Osteocyte (in vitro differentiated cells): ENCODE data around the gene IDH3G. TPM values are rescaled to one million over a fixed set of nuclear protein-coding genes. Genes with fewer than 3 reads are reported as not detected.

Experiments
- DNase-seq: peaks from one replicate; pipeline ENCODE4 v3.0.0; 2021; ENCODE audit warnings: mixed read lengths; ENCODE audit not compliant: unreplicated experiment; ENCODE audit errors: extremely low spot score
- H3K27ac Mint-ChIP-seq: one replicate; pipeline ENCODE4 v1.8.0; 2021; ENCODE audit warnings: mild to moderate bottlenecking, mixed read lengths; ENCODE audit not compliant: unreplicated experiment
- H3K27me3 Mint-ChIP-seq: one replicate; pipeline ENCODE4 v1.8.0; 2021; ENCODE audit warnings: mixed read lengths; ENCODE audit not compliant: unreplicated experiment
- H3K36me3 Mint-ChIP-seq: one replicate; pipeline ENCODE4 v1.8.0; 2021; ENCODE audit warnings: mixed read lengths; ENCODE audit not compliant: unreplicated experiment
- H3K4me1 Mint-ChIP-seq: one replicate; pipeline ENCODE4 v1.8.0; 2021; ENCODE audit warnings: mixed read lengths; ENCODE audit not compliant: unreplicated experiment
- H3K4me3 Mint-ChIP-seq: one replicate; pipeline ENCODE4 v1.8.0; 2021; ENCODE audit warnings: mild to moderate bottlenecking, moderate library complexity, mixed read lengths; ENCODE audit not compliant: unreplicated experiment
- H3K9me3 Mint-ChIP-seq: one replicate; pipeline ENCODE4 v1.8.0; 2021; ENCODE audit warnings: mixed read lengths; ENCODE audit not compliant: unreplicated experiment
- CTCF ChIP-seq: fragments of 200-600 bp; sonication (generic); IDR thresholded peaks from 2 replicates; pipeline ENCODE4 v1.5.0; 2021; ENCODE audit warnings: antibody characterized with exemption, mild to moderate bottlenecking, moderate library complexity
- total RNA-seq: library from RNA; stranded (reverse); gene quantifications from 2 replicates; pipeline ENCODE4 v1.2.1, GENCODE V29; 2021

The IDH3G gene
- total RNA-seq, 1 donor from 2014 or later: 63.5 TPM

- Mint-ChIP-seq H3K27me3 (no peaks in the 10 kb centered on the region), H3K9me3 (no peaks in the 10 kb centered on the region), H3K4me1 (peaks cover 4% of the 10 kb centered on the region), H3K27ac (no peak overlapping the region), H3K4me3 (no peak overlapping the region), H3K36me3 (peaks cover 2% of the 10 kb centered on the region)
- TF ChIP-seq CTCF: no peak
- no peak for DNase-seq
Observed at GRCh38 chrX:153782871-153783270, 11.3 kb downstream of the IDH3G start.

GRCh38 chrX:153782313-153782712, 11.9 kb downstream of the IDH3G start:
- Mint-ChIP-seq H3K36me3 (no peaks in the 10 kb centered on the region), H3K4me1 (peaks cover 4% of the 10 kb centered on the region)
- DNase-seq: no peak

GRCh38 chrX:153781428-153782047, 12.6 kb downstream of the IDH3G start:
- Mint-ChIP-seq H3K27me3 (no peaks in the 10 kb centered on the region), H3K4me3 (no peak overlapping the region), H3K36me3 (no peaks in the 10 kb centered on the region), H3K4me1 (peaks cover 4% of the 10 kb centered on the region), H3K9me3 (no peaks in the 10 kb centered on the region), H3K27ac (no peak overlapping the region)
- no peak for DNase-seq
- no peak for TF ChIP-seq CTCF

More at GRCh38 chrX:153782313-153782712, 11.9 kb downstream of the IDH3G start:
- no peak overlapping the region for H3K27ac Mint-ChIP-seq
- no peaks in the 10 kb centered on the region for H3K27me3 Mint-ChIP-seq
- no peak for TF ChIP-seq CTCF
- H3K9me3 Mint-ChIP-seq: no peaks in the 10 kb centered on the region
- no peak overlapping the region for H3K4me3 Mint-ChIP-seq

- H3K4me1 Mint-ChIP-seq: peaks cover 4% of the 10 kb centered on the region
- TF ChIP-seq CTCF: no peak
- no peak for DNase-seq
- H3K27me3 Mint-ChIP-seq: no peaks in the 10 kb centered on the region
- no peak within 1 kb of the TSS for H3K27ac Mint-ChIP-seq
- no peak within 1 kb of the TSS for H3K4me3 Mint-ChIP-seq
- no peaks in the 10 kb centered on the region for H3K36me3 Mint-ChIP-seq
- no peaks in the 10 kb centered on the region for H3K9me3 Mint-ChIP-seq
Observed at GRCh38 chrX:153780678-153781427, 13.3 kb downstream of the IDH3G start, which contains the start of gene SRPK3. Gene SRPK3 (plus strand): TSS chrX:153781041. CDS start chrX:153781087, 46 bp downstream.

GRCh38 chrX:153779891-153780677, 14.1 kb downstream of the IDH3G start:
- H3K36me3 Mint-ChIP-seq: no peaks in the 10 kb centered on the region
- TF ChIP-seq CTCF: no peak
- no peak overlapping the region for H3K4me3 Mint-ChIP-seq
- H3K27ac Mint-ChIP-seq: no peak overlapping the region
- H3K9me3 Mint-ChIP-seq: no peaks in the 10 kb centered on the region
- peaks cover 4% of the 10 kb centered on the region for H3K4me1 Mint-ChIP-seq
- no peak for DNase-seq
- no peaks in the 10 kb centered on the region for H3K27me3 Mint-ChIP-seq
